Lower lobe of right lung (tissue), 2 donors: ENCODE data around the gene PRICKLE3. TPM values are rescaled to one million over a fixed set of nuclear protein-coding genes. Genes with fewer than 3 reads are reported as not detected.

ENCODE experiments used
- ATAC-seq, 2 donors: fragments of 200-7000 bp; cut with Tn5 transposase; one replicate each; pipeline ENCODE4 v1.9.1; 2020 to 2022; ENCODE audit warnings: mild to moderate bottlenecking in 2 of 2, moderate library complexity in 2 of 2
- DNase-seq: peaks from one replicate; pipeline ENCODE4 v3.0.0-alpha.2; 2020
- H3K27ac ChIP-seq: fragments of 200-600 bp; one replicate; pipeline ENCODE4 v1.8.0; 2022
- H3K27me3 ChIP-seq: fragments of 200-600 bp; one replicate; pipeline ENCODE4 v1.8.0; 2022; ENCODE audit warnings: low read depth
- H3K36me3 ChIP-seq: fragments of 200-600 bp; one replicate; pipeline ENCODE4 v1.8.0; 2022; ENCODE audit warnings: mild to moderate bottlenecking
- H3K4me1 ChIP-seq: fragments of 200-600 bp; one replicate; pipeline ENCODE4 v1.8.0; 2022
- H3K4me3 ChIP-seq: fragments of 200-600 bp; one replicate; pipeline ENCODE4 v1.8.0; 2022; ENCODE audit warnings: mild to moderate bottlenecking
- H3K9me3 ChIP-seq: fragments of 200-600 bp; one replicate; pipeline ENCODE4 v1.8.0; 2022
- intact Hi-C: fragments of 100-400 bp; cut with DNase I; formaldehyde crosslinking; loops from one replicate; pipeline ENCODE4 v1.11.0; 2022
- total RNA-seq: library from RNA; stranded (reverse); fragmentation: NEBNext Ultra II Directional; extraction: Animal tissue kit (Norgen Biotek cat#: 25700); gene quantifications from one replicate; pipeline ENCODE4 v1.2.1, GENCODE V29; 2021
- TF ChIP-seq, protein P1 (sequence below): fragments of 200-600 bp; IDR thresholded peaks from one replicate; pipeline ENCODE4 v1.8.0; 2022; ENCODE audit warnings: antibody characterized with exemption, mild to moderate bottlenecking
- donor health status: DM: no; HTN: yes; CAD: no; lungs with severe emphysema.

Gene PRICKLE3
- total RNA-seq, 1 donor from 2014 or later: 13.1 TPM

DNA sequence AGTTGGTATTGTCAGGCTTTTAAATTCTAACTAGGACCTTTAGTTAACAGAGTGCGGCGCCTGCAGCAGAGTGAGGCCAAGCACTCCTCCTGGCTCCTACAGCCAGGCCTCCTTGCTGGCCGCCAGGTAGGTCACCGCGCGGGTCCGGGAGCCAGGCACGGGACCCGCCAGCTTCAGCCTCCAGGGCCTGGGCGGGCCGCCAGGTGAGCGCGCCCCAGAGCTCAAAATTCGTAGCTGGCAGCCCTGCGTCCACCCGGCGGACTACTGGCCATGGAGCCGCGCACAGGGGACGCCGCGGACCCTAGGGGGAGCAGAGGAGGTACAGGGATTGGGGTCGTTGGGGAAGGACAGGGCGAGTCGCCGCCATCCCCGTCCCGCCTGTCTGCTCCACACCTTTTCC is 23.6 kb downstream of the PRICKLE3 start, which contains the start of gene MAGIX:
MAGIX (plus strand) TSS at position 139 of the 400 bp plus-strand sequence; CDS start at position 271, 132 bp downstream.
- Histone ChIP-seq H3K4me1 (peaks cover 14% of the 10 kb centered on the region), H3K27ac (peak within 1 kb of the TSS; percentile 87), H3K27me3 (no peaks in the 10 kb centered on the region), H3K4me3 (peak within 1 kb of the TSS; percentile 51), H3K36me3 (no peaks in the 10 kb centered on the region), H3K9me3 (no peaks in the 10 kb centered on the region)
- no peak for DNase-seq
- intact Hi-C loops: no loop called here
- peak in 1 of 2 donors; percentile 15 for ATAC-seq
- TF ChIP-seq, protein P1, sequence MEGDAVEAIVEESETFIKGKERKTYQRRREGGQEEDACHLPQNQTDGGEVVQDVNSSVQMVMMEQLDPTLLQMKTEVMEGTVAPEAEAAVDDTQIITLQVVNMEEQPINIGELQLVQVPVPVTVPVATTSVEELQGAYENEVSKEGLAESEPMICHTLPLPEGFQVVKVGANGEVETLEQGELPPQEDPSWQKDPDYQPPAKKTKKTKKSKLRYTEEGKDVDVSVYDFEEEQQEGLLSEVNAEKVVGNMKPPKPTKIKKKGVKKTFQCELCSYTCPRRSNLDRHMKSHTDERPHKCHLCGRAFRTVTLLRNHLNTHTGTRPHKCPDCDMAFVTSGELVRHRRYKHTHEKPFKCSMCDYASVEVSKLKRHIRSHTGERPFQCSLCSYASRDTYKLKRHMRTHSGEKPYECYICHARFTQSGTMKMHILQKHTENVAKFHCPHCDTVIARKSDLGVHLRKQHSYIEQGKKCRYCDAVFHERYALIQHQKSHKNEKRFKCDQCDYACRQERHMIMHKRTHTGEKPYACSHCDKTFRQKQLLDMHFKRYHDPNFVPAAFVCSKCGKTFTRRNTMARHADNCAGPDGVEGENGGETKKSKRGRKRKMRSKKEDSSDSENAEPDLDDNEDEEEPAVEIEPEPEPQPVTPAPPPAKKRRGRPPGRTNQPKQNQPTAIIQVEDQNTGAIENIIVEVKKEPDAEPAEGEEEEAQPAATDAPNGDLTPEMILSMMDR: no peak

DNA sequence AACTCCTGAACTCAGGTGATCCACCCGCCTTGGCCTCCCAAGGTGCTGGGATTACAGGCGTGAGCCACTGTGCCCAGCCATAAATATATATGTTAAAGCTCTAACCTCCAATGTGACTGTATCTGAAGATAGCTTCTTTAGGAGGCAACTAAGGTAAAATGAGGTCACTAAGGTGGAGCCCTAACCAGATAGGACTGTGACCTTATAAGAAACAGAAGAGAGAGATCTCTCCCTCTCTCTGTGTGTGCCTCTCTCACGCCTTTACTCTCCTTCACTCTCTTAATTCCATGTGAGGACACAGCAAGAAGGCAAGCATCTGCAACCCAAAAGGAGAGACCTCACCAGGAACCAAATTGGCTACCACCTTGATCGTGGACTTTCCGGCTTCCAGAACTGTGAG is 24.5 kb downstream of the PRICKLE3 start:
- DNase-seq (no peak), ATAC-seq (no peak)
- Histone ChIP-seq H3K9me3 (no peaks in the 10 kb centered on the region), H3K4me3 (no peak overlapping the region), H3K36me3 (no peaks in the 10 kb centered on the region), H3K27ac (no peak overlapping the region), H3K27me3 (no peaks in the 10 kb centered on the region), H3K4me1 (peaks cover 7% of the 10 kb centered on the region)
- intact Hi-C loops: no loop called here
- TF ChIP-seq, protein P1: no peak

DNA sequence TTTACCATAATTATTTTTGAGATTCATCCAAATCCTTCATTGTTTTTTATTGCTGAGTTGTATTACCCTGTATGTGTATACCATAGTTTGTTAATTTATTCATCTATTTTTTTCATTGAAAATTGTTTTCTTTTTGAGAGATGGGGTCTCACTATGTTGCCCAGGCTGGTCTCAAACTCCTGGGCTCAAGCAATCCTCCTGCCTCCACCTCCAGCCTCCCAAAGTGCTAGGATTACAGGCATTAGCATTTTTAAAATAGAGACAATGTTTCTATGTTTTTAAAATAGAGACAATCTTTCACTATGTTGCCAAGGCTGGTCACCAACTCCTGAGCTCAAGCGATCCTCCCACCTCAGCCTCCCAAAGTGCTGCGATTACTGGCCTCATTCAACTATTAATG is 25.3 kb downstream of the PRICKLE3 start:
- no peak overlapping the region for H3K27ac ChIP-seq
- H3K27me3 ChIP-seq: no peaks in the 10 kb centered on the region
- intact Hi-C loops: no loop called here
- TF ChIP-seq, protein P1: no peak
- H3K36me3 ChIP-seq: no peaks in the 10 kb centered on the region
- H3K9me3 ChIP-seq: no peaks in the 10 kb centered on the region
- ATAC-seq (no peak), DNase-seq (no peak)
- peaks cover 7% of the 10 kb centered on the region for H3K4me1 ChIP-seq
- no peak overlapping the region for H3K4me3 ChIP-seq

DNA sequence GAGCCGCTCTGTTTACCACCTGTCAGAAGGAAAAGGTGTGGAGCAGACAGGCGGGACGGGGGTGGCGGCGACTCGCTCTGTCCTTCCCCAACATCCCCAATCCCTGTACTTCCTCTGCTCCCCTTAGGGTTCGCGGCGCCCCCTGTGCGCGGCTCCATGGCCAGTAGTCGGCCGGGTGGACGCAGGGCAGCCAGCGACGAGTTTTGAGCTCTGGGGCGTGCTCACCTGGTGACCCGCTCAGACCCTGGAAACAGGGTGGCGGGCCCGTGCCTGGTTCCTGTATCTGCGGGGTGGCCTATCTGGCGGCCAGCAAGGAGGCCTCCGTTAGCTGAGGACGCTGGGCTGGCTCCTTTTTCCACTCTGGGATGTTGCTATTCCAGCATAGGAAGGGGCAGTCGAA is 29.0 kb downstream of the PRICKLE3 start:
- Histone ChIP-seq H3K4me1 (peaks cover 5% of the 10 kb centered on the region), H3K36me3 (no peaks in the 10 kb centered on the region), H3K9me3 (no peaks in the 10 kb centered on the region), H3K27me3 (no peaks in the 10 kb centered on the region), H3K4me3 (no peak overlapping the region), H3K27ac (no peak overlapping the region)
- intact Hi-C loops: no loop called here
- TF ChIP-seq, protein P1: no peak
- ATAC-seq (no peak), DNase-seq (no peak)

DNA sequence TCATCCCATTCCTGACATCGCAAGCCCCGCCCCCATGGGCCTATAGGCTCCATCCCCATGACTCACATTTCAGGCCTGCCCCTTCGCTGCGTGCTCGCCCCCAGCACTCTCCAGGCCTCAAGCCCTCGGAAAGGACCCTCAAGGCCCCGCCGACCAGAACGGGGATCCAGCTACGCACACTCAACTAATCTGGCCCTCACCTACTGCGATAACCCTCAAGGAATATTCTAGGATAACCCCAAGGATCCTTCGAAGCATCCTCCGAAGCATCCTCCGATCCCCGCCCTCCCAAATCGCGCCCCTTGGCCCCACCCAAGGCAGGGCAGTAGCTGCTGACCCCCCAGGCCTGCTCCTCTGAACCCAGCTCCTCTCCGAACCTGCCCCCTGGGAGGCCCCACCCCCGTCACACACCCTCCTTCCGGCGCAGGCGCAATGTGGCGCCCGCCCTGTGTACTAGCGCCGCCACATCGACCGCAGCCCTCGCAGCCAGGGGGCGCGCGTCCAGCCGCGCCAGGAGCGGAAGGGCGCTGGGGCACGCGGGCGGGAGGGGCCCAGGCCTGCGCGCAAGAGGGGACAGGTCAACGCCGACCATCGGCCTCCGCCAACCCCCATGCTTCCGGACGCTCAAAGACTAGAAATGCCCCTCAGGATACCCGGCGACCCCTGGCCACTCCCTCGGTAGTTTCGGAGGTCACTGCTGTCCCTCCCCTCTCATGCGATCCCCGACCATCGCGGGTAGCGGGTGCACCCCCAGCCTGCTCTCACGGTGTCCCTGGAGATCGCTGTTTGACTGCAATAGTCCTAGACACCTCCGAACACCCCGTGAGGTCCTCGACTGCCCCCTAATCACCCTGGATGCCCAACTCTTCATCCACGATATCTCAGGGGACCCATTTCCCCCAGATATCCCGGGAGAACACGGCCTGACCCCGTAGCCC is 30.0 kb downstream of the PRICKLE3 start:
- Histone ChIP-seq H3K9me3 (no peaks in the 10 kb centered on the region), H3K4me3 (peak overlapping the region; percentile 61), H3K27me3 (no peaks in the 10 kb centered on the region), H3K4me1 (peaks cover 5% of the 10 kb centered on the region), H3K27ac (peak overlapping the region; percentile 93), H3K36me3 (no peaks in the 10 kb centered on the region)
- TF ChIP-seq, protein P1: peak; percentile 76
- intact Hi-C loops: no loop called here
- DNase-seq (peak; percentile 93), ATAC-seq (peak; percentile 97 to 98)
